HG02943 (cell line): Measurements from ENCODE around the gene UBE2G2.

Experiments
- ATAC-seq: cut with Tn5 transposase; IDR thresholded peaks from one replicate; pipeline ENCODE4 v1.9.1; 2021; ENCODE audit warnings: mild to moderate bottlenecking, low read depth, moderate library complexity; ENCODE audit not compliant: unreplicated experiment

The UBE2G2 gene

DNA sequence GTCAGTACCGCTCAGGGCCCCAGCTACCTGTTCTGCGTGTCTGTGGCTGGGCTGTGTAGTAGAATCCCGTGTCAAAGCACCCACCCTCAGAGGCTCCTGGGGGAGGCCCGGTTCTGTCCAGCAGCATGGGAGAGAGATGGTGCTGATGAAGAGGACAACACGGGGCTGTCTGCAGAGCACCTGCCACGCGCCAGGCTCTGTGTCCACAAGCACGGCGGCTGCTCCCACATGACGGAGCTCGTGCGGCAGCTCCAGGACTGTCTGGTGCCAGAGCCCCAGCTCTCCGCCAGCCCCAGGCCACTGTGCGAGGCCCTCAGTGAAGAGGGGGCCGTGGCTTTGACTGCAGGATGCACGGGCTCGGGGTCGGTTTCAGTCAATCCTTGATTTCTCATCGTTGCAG, 48.3 kb downstream of the UBE2G2 start:
- no peak for ATAC-seq

DNA sequence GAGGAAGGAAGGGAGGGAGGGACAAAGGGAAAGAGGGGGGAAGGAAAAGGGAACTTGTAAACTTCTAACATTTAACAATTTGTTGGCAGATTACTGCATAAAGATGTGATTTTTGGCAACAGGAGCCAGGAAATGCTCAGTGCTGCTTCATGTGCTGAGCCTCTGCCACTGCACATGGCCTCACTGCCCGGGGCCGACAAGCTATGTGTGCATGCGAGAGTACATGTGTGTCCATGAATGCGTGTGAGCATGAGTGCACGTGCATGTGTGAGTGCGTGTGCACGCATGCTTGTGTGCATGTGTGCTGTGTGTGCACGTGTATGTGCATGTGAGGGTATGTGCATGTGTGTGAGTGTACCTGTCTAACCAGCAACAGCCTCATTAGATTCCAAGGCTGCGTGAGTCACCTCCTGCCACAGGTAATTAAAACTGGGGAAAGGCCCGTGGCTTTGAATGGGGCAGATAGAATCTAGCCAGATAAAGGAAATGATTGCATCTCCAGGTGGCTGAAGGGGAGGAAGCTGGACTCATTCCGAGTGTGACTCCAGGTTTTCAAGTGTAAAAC, 48.9 kb downstream of the UBE2G2 start:
- ATAC-seq, result no peak

DNA sequence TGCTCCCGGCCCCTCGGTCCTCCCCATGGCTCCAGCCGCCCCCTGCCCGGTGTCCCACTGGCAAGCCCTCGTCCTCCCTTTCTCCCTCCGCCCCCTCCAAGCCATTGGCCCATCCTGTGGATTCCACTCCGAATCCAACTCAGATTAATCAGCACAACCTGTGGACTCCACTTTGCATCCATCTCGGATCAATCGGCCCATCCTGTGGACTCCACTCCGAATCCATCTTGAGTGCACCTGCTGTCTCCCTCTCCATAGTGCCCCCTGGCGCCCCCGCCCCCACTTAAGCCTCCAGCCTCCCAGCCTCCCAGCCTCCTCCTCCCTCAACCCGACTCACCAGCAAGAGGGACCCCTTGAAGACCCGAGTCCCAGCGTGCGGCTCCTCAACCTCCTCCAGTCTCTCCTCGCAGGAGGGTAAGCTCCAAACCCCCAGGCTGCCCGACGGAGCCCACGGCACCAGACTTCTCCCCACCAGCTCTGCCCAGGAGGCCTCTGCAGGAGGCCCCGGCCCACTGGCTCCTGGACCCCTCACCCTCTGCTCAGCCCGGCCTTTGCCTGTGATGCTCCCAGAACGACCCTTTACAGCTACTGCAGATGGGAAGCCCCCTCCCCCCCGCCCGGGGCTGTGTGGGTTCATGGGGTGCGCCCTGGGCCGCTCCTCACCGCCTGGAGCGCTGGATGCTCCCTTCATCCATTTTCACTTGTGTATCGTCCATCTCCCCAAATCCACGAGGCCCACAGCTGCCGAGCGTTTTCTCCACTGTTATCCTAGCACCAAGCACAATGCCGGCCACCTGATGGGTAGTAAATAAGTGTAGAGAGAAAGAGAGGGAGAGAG, 49.6 kb downstream of the UBE2G2 start:
- no peak for ATAC-seq

DNA sequence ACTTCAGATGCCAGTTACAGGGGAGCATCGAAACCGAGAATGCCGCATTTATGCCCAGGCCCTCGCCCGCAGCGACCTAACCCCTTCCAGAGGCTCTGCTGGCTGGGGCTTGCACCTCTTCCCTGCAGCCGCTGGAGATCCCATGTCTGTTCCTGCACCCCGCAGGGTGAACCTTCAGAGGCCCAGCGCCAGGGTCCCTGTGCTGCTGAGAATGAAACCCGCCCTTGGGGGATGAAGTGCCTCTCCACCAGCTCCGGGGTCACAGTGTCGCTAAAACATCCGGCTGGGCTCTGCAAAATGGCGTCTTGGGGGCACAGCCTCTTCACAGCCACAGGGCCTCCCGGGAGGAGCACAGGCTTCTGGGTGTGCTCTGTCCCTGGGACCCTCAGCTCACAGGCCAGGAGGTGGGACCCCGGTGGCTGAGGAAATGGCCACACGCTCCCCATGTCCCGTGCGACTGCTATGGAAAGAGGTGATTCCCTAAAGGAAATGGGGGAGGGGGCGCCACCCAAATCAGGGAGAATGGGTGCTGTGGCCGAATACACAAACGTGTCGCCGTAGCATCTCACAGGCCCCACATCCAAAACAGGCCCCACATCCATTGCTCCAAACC, 50.3 kb downstream of the UBE2G2 start:
- ATAC-seq, result no peak

DNA sequence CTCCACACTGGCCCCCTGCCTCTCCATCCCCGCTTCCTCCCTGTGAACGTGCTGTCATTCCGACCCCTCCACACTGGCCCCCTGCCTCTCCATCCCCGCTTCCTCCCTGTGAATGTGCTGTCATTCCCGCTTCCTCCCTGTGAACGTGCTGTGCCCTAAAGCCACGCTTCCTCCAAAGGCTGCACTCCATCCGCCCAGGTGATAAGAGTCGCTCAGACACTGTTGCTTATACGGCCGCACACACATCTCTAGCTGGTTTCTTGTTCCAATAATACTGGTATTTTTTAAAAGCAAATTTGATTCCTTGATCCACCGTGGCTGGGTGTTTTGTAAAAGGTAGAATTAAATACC, 51.0 kb downstream of the UBE2G2 start:
- ATAC-seq, result no peak

DNA sequence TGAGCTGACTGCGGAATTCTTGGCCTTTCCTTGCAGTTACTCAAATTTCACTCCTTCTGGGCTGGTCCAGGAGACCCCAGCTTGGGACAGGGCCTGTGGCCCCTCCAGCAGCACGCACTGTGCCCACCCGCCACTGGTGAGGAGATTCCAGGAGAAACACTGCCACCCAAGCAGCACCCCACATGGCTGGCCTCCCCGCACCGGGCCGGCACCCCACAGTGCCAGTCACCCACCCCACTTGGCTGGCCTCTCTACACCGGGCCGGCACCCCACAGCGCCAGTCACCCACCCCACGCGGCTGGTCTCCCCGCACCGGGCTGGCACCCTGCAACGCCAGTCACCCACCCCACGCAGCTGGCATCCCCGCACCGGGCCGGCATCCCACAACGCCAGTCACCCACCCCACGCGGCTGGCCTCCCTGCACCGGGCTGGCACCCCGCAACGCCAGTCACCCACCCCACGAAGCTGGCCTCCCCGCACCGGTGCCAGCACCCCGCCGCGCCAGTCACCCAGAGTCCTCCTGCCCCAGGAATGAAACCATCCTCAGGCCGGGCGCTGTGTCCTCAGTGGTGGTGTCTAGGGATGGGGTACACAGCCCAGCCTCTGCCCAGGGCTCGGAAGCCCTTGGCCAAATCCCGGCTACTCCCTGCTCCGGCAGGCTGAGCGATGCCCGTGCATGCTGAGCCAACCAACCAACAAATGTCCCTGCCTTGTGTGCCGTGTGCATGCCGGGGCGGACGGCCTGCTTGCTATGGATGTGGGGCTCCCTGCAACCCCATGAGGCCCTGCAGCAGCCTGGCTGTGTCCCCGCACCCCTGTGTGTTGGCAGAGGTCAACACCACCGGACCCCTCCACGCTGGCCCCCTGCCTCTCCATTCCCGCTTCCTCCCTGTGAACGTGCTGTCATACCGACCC, 51.6 kb downstream of the UBE2G2 start:
- no peak for ATAC-seq

DNA sequence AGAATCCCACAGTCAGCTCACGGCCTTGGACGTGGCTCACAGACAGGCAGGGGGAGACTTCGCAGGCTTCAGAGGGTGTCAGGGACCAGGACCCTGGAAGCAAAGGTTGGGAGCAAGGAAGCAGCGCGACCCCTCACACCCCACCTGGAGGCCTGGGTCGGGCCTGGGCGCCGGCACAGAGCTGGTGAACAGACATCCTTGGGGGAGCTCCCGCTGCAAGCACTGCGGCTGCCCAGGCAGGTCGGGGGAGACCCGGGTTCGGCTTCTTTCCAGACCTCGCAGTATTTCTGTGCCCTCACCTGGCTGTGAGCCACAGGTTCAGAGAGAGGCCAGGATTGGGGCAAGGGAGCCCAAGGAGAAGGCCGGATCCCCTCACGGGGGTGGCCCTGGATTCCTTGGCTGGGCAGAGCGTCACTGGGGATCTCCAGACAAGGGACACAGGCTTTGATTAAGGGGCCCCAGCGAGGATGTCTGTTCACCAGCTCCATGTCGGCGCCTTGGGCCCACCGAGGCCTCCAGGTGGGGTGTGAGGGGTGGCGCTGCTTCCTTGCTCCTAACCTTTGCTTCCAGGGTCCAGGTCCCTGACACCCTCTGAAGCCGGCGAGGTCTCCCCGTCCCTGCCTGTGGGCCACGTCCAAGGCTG, 52.4 kb downstream of the UBE2G2 start:
- ATAC-seq, result no peak

DNA sequence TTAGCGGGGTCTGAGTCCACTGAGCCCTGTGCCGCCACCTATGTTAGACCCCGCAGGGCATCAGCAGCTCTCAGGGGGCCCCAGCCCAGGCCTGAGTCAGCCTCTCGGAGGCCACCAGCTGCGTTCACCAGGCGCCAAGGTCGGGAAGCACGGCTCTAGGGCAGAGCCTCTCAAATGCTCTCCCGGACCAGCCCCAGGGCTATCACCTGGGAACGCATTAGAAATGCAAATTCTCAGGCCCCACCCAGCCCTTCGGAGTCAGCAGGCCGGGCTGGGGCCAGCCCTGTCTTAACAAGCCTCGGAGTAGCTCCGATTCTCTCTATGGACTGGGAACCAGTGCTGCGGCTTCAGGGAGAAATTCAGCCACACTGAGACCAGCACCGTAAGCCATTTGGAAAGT, 53.0 kb downstream of the UBE2G2 start:
- no peak for ATAC-seq

DNA sequence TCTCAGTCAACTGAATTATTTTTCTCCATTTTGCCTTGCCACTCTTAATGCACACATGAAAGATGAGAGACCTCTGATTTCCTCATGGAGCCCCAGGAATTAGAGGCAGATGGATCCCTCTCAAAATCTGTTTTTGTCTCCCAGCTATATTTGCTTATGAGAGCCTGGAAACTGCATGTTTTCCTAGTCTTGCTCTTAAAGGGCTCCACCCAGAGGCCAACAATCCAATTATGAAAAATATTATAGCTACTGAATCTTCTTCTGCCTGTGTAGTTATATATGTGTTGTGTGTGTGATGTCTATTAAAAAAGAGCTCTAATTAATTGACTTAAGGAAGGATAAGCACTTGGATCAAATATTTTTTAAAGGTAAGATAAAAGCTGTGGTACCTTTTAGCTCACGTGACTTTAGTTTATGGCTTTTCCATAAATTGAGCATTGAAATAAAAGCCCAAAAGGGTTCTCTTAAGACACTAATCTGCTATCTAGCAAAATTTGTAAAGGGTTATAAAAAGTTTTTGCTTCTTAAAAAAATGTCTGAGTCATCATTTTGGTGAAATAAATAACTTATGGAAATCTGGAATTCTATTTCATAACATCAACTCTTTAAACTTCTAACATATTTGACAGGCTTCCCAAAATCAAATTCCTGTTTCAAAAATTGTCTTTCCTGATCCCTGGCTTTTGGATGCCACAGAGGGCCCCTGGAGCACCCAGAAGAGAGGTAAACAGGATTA, 59.0 kb downstream of the UBE2G2 start:
- no peak for ATAC-seq

DNA sequence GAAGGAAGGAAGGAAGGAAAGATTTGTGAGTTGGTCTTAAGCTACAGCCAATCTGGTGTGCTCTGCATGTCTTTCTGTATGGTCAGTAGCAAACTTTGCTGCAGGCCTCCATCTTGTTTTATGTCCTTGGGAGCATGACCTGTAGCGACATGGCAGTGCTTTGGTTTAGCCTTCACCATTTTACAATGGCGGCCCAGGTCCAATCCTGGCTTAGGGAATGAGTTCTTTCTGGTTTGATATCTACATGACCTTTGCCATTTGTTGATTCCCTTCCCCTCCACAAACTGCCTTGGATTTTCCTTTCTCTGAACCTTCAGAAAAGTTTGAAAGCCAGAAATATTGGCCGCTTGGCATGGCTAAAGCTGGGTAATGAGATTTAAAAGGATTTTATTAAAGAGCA, 59.7 kb downstream of the UBE2G2 start:
- ATAC-seq, result no peak

DNA sequence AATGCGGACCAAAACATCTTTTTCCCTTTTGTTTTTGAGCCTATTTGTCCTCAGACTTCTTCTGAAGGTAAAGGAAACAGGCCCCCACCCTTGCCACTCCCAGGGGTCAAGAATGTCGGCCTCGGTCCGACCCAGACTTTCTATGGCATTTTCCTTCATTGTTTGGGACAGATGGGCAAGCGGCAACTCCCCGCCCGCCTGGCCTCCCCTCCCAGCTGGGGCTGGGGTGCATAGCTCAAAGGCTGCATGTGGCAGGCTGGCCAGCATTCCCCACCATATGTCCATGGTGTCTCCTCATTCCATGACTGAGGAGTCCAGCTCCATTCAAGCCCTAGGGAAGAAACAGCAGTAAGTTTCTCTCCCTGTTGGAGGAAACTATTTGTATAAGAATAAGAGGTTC, 60.9 kb downstream of the UBE2G2 start:
- no peak for ATAC-seq

DNA sequence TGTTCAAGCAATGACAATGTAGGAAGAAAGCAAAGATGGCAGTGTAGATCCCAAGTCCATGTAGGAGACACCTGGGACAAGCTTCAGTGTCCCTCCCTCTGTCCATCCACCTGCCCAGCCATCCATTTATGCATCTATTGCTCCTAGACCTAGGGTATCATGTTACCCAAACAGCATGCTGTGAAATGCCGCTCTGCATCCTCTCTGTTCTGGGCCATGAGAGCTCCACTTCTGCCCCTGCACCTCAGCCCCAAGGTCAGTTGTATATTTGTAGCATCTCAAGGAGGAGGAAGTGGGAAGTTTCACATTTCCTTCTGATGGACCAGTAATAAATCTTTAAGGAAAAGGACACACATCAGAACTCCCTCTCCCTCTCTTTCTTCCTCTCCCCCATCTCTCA, 62.3 kb downstream of the UBE2G2 start:
- ATAC-seq, result no peak

DNA sequence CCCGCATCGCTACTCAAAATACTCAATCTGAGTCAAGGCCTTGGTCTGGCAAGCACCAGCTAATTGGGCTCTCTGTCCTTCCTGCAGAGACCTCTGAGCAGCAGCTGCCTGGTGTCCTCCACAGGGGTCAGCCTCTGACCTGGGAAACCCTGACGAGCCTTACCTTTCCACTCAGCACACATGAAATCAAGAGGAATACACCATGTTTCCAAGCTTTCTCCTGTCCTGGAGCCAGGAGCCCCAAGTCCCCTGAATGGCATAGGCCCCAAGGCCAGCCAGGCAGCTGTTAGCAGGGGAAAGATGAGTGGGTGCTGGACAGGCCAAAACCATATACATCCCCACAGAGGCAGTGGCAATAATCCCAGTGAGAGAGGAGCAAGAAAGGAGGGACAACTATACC, 63.0 kb downstream of the UBE2G2 start:
- no peak for ATAC-seq

DNA sequence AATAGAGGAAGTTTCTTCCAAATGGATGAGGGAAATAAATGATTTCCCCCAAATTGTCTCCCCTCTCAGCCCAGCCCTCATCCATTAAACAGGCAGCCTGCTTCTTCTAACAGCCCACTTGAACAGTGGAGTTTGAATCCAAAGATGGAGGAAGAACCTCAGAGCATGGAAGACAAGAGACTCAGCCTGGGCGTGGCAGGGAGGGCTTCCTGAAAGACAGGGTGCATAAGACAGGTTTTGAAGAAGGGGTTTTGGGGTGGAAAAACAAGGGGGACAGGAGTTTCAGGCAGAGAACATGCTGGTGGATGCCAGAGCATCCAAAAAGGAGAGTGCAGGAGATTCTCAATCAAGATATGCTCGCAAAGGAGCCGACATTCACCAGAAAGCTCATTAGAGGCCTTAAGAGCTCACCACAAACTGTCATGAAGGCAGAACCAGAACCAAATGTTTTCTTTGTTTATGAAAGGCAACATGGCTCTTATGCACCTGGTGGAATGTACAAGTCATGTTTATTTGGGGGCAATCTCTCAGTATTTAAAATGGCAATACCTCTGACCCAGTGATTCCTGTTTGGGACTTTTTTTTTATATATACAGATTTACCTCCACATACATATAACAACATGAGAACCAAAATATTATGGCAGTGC, 63.8 kb downstream of the UBE2G2 start:
- ATAC-seq, result no peak

DNA sequence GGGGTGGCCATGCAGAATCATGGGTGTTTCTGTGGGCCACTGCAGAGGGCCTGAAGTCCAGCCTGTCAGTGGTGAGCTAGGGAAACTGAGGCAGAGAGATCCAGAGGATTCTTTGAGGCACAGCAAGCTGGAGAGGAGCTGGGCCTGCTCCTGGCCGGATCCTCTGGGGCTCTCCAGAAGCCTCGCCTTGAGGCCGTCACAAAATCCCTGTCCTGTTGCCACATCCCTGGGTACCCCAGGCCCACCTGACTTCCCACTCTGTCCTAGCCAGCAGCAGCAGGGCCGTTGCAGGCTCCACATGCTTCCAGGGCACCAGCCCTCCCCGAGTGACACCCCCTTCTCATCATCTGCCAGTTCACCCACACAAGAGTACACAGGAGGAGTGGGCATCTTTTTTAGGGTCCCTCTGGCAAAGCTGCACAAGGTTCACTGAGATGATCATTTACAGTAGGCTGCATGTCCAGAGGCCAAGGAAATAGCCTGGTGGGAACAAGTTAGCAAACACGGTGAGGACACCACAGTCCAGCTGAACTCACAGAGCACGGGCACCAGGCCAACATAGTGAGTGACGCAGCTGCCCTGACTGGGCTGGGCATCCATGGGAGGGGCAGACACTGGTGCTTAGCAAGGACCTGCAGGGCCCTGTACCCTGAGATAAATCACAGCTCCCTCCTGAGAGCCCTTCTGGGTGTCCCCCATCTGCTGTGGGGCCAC, 65.2 kb downstream of the UBE2G2 start:
- no peak for ATAC-seq

DNA sequence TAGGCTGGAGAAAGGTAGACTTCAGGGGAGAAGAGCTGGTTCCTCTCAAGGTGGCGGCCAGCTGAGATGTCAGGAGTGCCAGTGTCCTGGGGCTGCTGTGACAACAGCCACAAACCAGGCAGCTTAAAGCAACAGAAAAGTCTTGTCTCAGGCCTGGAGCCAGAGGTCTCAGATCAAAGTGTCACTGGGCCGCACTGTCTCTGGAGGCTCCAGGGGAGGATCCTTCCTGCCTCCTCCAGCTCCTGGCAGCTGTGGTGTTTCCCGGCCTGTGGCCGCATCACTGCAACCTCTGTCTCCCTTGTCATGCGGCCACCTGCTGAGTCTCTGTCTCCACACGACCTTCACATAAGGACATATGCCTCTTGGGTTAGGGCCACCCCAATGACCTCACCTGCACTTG, 65.8 kb downstream of the UBE2G2 start:
- ATAC-seq, result no peak

DNA sequence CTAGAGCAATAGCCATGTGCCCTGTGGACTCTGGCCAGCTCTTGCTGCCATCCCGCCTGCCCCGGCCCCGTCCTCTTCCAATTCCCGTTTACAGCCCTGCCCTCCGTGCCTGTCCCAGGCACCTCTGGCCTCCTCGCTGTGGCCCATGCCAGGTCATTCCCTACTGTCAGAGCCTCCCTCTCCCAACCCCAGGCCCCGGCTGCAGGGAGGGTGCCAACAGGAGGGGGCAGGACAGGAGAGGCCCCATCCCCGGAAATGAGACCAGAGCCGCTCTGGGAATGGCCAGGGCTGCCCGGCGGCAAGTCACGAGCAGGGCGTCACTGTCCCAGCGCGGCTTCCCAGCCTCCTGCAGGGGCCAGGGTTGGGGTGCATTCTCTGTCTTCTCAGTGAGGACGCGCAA, 66.8 kb downstream of the UBE2G2 start:
- no peak for ATAC-seq

DNA sequence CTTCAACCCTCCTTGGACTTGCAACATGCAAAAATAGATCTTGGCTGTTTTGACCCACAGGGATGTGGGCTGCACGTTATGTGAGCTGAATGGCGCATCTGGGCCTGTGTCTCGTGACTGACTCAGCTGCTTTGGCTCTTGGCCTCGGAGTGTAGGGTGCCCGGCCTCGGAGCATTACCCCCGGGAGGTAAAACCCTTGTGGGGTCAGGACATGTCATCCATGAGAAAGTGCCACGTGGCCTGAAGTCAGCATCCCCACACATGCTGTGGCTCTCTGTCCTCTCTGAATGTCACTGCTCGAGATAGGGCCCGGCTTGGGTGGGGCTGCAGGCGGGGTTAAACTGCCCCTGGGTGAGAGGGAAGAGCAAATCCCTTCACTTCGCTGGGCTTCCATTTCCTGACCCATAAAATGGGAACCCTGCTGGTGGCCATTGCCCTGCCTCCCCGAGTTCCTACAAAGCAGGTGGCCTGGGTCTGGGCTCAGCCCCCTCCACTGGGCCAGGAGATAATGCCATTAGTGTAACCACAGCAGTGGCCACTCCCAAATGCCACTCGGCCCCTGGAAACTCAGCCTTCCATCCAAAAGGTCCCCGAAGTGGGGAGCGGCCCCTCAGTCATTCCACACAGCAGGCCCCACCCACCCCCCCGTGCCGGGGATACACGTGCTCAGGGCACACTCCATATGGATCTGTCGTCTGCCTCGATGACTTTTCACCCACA, 67.4 kb downstream of the UBE2G2 start:
- ATAC-seq, result no peak
